ENCODE results near the gene GPR84. TPM values are rescaled to one million over a fixed set of nuclear protein-coding genes. Genes with fewer than 3 reads are reported as not detected.
"Not testable (repeated sequence)": the region's sequence is repeated elsewhere in the genome, so short reads cannot be mapped to it uniquely, and the experiment has no call there.

The GPR84 gene
- total and polyA plus RNA-seq, 10 of the 15 experiments (the other 5 are each of a cell fraction or from before 2014, with no cell fraction given), result 0.37 to 4.7 (median 2.6) TPM

- ChIA-PET RAD21 (ENCODE audit: unreplicated experiment) (interaction anchor here (0.6 to 1.9 kb wide), 35 partner anchors 9 to 172 kb away, joined by 3 to 24 read pairs (median 4); partner anchors contain the start of genes CBX5, HNRNPA1, NCKAP1L and ZNF385A), SMC1A (ENCODE audit: uncharacterized antibody, unreplicated experiment) (interaction anchor here (0.7 to 1.9 kb wide), 20 partner anchors 8 to 302 kb away, joined by 3 to 11 read pairs (median 4); partner anchors contain the start of gene HNRNPA1)
- FAIRE-seq, result not testable (repeated sequence)
These were observed 38.7 kb downstream of the GPR84 start for GRCh38 chr12:54325442-54326109.

More at GRCh38 chr12:54325442-54326109, 38.7 kb downstream of the GPR84 start:
- Histone ChIP-seq H3K4me2 (ENCODE audit: control insufficient read depth, insufficient read depth) (peak overlapping the region; percentile 36), H3K9ac (ENCODE audit: control insufficient read depth, insufficient read depth, low read length) (peak overlapping the region; percentile 90), H2AFZ (ENCODE audit: control insufficient read depth, low read depth, low read length) (peak overlapping the region; percentile 85), H3K79me2 (ENCODE audit: control insufficient read depth, insufficient read depth, low read length) (peaks cover 15% of the 10 kb centered on the region), H3K27ac (ENCODE audit: control insufficient read depth, insufficient read depth) (peak overlapping the region; percentile 84), H3K4me3 (peak overlapping the region; percentile 98)
- WGBS (ENCODE audit: insufficient coverage, insufficient replicate concordance, low lambda C conversion rate, missing lambda C conversion rate), result 59% methylated on average over 17 of the region's 22 CpGs
- H3K9me3 ChIP-seq (replicated peaks; ENCODE audit: control insufficient read depth, insufficient read depth, low read length); DNase-seq (ENCODE audit: low read depth, low spot score); H3K36me3 ChIP-seq (ENCODE audit: control insufficient read depth in 2 of 2, insufficient read depth in 2 of 2, low read length in 1 of 2); H4K20me1 ChIP-seq (ENCODE audit: control insufficient read depth, insufficient read depth); H3K4me1 ChIP-seq (ENCODE audit: control insufficient read depth, insufficient read depth, low read length); ATAC-seq; H3K27me3 ChIP-seq (replicated peaks in 1 of 2; ENCODE audit: control insufficient read depth in 2 of 2, insufficient read depth in 2 of 2, low read length in 1 of 2); in situ Hi-C loops (cut with MboI): not testable (repeated sequence)
- intact Hi-C loops (cut with micrococcal nuclease; ENCODE audit: unreplicated experiment), result loop anchor here (2.0 kb wide), 1 partner anchor 33 kb away; no protein-coding TSS in a partner anchor
- BruUV-seq (replicated peaks), result TSS peak; percentile 91
- POLR2A ChIA-PET, result interaction anchor here (0.6 to 2.3 kb wide), 26 partner anchors 8 to 1649 kb away, joined by 3 to 31 read pairs (median 4); partner anchors contain the start of genes HNRNPA1 and RAB5B
- TF ChIP-seq MLLT1 (IDR thresholded peaks at IDR 0.05), result peak; percentile 70
- CTCF ChIA-PET, result interaction anchor here (0.6 to 5.1 kb wide), 40 partner anchors 10 to 904 kb away, joined by 3 to 80 read pairs (median 6); partner anchors contain the start of genes CBX5, HNRNPA1, NCKAP1L and ZNF385A

All from GM12878 (cell line).